ENCODE measurements around the gene COX11.

Gene COX11

DNA sequence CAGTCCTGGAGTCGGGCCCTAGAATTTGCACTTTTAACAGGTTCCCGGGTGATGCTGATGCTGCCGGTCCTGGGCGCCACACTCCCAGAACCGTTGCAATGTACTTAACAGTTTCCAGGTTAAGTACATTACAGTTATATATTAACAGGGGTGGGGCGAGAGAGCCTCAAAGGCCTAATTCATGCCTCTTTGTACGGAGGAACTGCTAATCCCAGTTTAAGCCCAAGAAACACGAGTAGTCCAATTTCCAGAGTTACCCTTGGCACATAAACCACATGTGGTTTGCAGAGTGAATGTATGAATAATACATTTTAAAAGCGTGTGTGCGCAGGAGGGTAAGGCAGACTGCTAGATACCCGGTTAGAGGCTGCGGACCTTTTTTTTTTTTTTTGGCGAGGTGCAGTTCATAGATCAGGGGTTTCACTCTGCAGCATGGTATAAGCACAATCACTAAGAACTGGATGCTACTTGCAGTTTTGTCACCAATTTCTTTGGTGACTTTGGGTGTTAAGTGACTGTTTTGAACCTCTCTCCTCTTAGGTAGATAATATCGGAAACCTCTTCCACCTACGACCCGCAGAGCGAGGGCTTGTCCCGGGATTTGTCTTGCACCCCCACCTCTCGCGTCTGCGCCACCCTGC, 713 bp downstream of the COX11 start:
- DNase-seq (ENCODE audit: low spot score), result peak; percentile 60

DNA sequence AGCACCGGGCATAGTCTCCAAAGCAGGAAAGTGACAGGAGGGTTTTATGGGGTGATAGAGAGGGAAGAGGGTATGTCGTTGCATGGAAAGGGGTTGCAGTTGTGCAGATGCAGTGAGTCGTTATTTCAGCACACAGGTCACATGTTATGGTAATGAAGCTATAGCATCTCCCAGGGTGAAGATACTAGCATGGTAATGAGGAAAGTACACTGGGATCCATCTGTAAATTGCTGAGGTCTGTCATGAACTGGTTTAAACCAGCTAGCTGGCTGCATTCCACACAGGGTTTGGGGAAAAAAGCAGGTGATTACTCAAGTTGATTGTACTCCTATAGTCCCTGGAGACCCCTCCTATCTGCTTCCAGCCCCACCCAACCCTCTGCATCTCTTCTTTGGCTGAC, 11.7 kb downstream of the COX11 start:
- no peak for DNase-seq (ENCODE audit: low spot score)

DNA sequence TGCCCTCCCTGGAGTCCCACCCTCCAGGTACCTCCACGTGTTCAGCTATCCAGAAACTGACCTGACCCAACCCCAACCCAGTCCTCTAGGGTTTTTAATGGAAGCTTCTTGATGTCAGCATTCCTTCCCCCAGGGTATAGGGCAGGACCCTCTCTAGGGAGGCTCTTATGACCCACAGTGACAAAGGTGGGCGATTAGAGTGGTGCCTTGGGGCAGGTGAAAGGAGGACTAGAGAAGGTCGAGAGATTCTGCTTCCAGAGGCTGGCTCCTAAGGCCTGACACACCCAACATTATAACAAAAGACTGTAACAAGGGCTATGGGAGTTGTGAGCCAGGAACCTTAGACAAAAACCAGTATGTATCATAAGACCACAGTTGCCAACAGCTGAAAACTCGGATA, 17.2 kb downstream of the COX11 start:
- no peak for DNase-seq (ENCODE audit: low spot score)

DNA sequence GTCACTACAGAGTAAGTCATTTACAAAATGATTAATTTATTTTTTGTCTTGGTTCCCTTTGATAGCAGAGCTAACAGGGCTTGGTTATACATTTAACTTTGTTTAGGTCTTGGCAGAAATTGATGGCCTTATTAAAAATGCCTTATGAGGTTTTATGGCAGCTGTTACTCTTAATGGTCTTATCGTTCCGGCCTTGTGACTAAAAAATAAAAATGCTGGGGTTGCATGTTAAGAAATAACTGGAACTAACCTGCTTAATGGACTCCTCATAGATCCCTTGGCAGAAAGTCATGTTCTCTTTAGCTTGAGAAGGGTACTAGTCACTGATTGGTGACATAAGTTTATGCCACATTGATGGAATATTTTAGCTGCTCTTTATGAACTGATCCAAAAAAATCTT, 18.3 kb downstream of the COX11 start:
- no peak for DNase-seq (ENCODE audit: low spot score)

DNA sequence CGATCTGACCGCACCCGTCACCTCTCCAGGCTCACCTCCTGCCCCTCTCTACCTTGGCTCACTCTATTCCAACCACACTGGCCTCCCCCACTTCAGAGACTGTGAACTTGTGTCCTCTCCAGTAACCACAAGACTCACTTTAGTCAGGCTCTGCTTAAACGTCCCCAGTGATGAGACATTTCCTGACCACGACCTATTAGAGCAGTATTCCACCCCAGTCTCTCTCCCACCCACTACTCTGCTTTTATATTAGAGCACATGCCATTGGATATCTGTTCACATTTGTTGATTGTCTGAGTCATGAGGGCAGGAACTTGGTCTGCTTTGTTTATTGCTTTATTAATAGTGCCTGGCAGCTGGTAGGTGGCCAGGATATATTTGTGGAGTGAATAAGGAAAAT, 20.1 kb downstream of the COX11 start:
- peak; percentile 71 for DNase-seq (ENCODE audit: low spot score)

DNA sequence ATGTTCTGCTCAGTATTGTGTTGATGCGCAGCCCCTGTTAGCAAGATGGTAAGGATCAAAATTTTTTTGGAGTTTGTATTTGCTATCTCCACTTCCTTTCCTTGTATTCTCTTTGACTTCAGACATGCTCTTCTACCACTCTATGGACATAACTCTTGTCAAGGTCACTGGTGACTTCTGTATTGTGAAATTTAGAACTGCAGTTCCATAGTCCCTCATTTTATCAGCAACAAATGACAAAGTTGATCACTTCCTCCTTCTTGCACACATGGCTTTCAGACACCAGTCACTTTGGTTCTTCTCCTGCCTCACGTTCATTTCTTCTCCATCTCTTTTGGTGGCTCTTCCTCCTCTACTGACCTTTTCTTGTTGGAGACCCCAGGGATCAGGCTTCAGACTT, 21.1 kb downstream of the COX11 start:
- no peak for DNase-seq (ENCODE audit: low spot score)

DNA sequence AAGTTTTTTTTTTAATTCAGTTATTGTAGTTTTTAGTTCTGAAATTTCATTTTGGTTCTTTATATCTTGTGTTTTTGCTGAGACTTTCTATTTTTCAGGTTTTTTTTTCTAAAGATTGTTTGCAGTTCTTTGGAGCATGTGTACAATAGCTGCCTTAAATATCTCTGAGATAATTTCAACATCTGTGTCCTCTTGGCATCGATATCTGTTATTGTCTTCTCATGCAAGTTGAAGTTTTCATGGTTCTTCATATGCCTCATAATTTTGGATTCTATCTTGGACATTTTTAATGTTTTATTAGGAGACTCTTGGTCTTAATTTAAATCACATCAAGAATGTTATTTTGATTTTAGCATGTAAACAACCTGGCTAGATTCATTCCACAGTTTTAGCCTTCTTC, 22.8 kb downstream of the COX11 start:
- no peak for DNase-seq (ENCODE audit: low spot score)

DNA sequence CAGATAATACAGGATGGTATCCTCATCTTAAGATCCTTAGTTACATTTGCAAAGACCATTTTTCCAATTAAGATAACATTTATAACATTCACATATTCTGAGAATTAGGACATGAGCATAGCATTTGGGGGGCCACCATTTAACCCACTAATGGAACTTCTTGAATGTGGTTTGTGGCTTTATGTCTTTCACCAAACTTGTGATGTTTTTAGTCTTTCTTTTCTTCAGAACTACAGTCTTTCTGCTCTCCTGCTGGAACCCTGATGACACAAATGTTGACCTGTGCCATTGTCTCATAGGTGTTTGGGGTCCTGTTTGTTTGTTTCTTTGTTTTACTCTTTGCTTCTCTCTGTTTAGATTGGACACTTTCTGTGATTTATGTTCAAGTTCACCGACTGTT, 23.2 kb downstream of the COX11 start:
- DNase-seq (ENCODE audit: low spot score), result no peak

DNA sequence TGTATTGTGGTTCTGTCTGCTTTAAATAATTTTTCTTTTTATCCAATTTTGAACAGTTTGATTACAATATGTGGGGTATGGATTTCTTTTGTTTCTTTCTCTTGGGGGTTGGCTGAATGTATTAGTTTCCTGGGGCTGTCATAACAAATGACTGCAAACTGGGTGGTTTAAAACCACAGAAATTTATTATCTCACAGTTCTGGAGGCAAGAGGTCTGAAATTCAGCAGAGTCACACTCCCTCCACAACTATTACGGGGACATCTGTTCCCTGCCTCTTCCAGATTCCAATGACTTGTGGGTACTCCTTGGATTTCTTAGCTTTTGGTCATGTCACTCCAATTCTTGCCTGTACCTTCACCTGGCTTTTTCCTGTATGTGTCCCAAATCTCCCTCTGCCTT, 23.7 kb downstream of the COX11 start:
- DNase-seq (ENCODE audit: low spot score), result no peak

DNA sequence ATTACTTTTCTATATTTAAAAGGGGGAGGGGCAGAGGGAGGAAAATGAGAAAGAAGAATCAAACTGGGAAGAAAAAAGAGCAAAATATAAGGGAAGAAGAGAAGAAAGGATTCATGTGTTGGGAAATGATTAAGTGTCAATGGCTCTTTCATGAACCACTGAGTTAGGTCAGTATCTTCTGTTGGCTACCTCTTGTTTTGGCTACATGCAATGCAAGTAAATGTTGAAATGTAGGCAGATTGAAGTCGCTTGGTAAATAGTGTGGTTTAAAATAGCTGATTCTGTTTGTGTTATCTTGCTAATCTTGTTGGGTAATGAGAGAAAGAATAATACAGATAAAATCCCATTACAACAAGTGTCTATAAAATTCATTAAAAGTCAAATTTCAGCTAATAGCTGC, 27.2 kb downstream of the COX11 start:
- no peak for DNase-seq (ENCODE audit: low spot score)

DNA sequence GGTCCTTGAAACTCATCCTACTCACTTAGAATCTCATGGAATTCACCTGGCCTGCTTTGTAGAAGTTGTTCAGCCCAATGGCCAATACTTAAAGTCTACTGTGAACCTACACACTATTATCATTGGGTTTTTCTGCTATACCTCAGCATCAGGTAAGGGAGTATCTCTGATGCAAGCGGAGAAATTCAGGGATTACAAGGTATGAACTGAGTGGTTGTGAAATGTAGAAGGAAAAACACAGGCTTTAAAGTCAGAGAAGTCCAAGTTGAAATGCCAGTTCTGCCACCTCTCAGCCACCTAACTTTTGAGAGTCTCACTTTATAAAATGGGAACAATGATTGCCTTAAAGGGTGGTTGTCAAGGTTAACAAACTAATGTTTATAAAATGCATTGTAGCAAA, 31.0 kb downstream of the COX11 start:
- DNase-seq (ENCODE audit: low spot score), result no peak

DNA sequence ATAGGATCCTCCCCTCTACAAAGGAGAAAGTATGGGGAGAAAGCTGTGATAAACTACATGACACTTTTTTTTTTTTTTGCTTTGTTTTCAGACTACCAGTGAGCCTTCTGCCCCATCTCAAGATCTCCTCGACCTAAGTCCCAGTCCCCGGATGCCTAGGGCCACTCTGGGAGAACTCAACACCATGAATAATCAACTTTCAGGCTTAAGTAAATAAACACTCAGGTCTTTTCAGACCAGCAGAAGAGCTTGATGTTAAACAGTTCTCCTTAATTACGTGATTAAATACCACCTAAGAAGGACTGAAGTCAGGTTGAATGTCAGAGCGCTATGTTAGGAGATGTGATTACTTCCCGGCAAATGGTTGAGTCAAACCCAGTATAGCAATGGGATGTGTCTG, 31.4 kb downstream of the COX11 start:
- no peak for DNase-seq (ENCODE audit: low spot score)

DNA sequence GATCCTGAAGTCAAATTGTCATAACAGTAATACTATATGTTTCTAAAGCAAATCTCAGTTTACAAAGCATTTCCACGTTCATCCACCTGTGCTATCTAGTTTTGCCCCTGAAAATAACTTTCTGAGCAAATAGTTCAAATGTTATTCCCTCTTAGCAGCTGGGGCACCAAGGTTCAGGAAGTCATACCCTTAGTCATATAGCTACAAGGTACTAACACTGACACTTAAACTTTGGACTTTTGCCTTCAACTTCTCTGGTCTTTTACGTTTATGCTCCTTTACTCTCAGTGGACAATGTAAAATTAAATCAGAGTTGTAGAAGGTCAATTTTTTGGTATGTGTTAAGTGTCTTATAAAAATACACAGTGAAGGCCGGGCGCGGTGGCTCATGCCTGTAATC, 33.0 kb downstream of the COX11 start:
- no peak for DNase-seq (ENCODE audit: low spot score)

DNA sequence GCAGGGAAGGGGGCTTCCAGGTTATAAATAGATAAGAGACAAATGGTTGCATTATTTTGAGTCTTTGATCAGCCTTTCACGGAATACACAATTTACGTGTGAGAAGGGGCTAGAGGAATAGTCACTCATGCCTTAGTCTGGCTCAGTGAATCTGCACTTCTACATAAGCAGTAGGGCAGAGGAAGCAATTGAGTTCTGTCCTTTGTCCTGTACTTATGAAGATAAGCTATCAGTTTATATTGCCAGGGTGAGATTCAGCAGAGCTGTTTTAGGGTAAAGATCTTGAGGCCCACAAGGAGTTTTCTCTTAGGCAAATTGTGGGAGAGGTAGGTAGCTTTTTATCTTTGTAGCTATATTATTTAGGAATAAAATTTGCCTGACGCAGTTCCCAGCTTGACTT, 34.5 kb downstream of the COX11 start:
- no peak for DNase-seq (ENCODE audit: low spot score)

DNA sequence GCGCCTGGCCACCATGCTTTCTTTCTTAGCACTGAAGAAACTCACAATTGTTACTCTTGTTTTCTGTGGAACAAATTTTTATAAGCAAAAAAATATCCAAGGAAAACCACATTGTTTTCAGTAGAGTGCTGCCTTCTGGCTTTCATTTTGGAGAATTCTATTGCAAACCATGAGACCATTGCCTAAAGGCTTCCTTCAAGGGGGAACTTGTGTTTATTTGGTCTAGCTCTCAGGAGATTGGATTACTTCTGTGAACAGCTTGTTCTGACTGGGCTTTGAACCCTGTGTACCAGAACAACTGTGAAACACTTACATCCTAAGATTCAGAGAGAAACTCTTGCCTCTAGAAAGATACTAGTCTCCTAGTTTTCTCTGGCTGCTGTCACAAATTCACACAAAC, 35.7 kb downstream of the COX11 start:
- no peak for DNase-seq (ENCODE audit: low spot score)

DNA sequence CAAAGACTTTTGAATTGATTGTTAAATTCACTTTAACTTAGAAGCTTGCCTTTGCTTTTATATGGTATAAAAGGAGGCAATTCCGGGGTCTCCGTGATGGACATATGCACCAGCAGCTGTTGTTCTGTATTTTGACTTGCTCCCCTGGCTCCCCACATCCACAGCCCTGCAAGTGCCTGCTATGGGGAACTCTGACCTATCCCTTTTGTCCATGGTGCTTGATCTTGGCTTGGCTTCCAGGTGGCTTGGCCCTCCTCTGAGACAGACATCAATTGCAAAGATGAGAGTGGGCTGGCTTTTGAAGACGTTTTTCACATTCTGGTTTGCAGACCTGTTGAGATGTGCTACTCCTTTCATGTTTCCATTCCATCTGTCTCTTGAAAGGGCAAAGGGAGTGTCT, 40.9 kb downstream of the COX11 start:
- no peak for DNase-seq (ENCODE audit: low spot score)

DNA sequence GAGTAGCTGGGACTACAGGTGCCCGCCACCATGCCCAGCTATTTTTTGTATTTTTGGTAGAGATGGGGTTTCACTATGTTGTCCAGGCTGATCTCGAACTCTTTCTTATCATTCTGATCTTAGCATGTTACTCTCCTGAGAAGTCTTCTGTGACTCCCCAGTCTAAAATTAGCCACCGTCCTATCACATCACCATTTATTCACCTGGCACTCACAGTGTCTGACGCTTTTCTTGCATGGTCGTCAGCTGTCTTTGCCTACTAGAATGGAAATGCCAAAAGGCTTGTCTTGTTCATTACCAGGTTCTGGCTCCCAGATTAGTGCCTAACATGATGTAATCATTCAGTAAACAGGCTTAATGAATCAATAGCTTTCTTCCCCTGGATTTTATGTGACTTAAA, 44.0 kb downstream of the COX11 start:
- DNase-seq (ENCODE audit: low spot score), result no peak

DNA sequence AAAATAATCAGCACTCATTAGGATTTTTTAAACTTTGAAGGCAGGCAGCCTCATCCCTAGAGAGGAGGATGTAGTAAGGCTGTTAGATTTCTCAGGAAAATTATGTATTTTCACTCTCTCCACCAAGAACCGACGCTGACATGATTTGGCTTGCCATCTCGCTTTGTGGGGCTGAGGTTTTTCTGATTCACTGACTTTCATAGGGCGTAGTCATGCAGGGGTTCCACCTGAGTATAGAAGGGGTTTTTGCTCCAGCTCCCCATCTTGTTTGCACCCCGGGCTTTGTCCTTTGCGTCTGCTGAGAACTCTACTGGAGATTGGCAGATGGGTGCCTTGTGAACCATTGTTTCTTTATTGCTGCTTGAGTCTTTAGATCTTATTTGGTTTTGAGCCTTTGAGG, 47.6 kb downstream of the COX11 start:
- DNase-seq (ENCODE audit: low spot score), result no peak

DNA sequence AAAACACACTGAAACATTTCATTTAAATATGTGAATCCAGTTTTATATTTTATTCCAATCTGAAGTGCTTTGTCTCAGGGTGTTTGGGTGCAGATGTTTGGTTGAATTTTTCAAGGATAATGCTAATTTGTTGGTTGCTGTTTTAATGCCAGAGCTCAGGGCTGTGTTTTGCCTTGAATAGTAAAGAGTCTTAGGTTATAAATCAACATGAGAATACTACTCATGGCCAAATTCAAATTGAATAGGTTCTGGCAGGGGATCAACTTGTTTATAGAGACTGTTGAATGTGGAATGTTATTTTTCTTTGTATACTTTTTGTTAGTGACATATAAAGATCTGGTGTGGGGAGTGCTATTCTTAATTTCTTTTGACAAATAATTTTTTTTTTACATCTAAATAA, 49.0 kb downstream of the COX11 start:
- no peak for DNase-seq (ENCODE audit: low spot score)

DNA sequence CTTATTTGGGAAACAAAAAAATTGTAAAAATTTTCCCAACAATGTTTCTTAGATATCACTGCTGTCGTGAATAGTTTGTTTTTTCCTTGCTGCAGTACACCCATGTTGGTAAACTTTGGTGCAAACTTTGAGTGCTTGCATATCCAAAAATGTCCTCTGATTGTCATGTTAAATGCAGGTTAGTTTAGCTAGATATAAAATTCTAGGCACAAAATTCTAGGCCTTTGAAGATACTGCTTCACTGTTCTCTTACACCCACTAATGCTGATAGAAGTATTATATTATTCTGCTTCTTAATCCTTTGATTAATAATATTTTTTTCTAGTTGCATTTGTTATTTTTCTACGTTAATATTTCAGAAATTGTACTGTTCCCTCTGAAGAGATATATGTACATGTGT, 51.7 kb downstream of the COX11 start:
- no peak for DNase-seq (ENCODE audit: low spot score)
